ENCODE measurements around the gene CHMP1B. TPM values are rescaled to one million over a fixed set of nuclear protein-coding genes. Genes with fewer than 3 reads are reported as not detected.

CHMP1B gene
- total and polyA plus RNA-seq, 9 of the 15 experiments (the other 6 are each of a cell fraction or from before 2014, with no cell fraction given): 12.3 to 29.9 (median 19.0) TPM

GRCh38 chr18:11872479-11873136, 21.4 kb downstream of the CHMP1B start (continued):
- TF ChIP-seq YY1 (IDR thresholded peaks at IDR 0.05; ENCODE audit: borderline replicate concordance in 1 of 3, control insufficient read depth in 1 of 3, extremely low read depth in 1 of 3, insufficient read depth in 3 of 3, insufficient read length in 1 of 3, insufficient replicate concordance in 2 of 3, low read depth in 1 of 3, low read length in 2 of 3) (peak in 1 of 3 experiments; percentile 83), GABPB1 (CRISPR knock-in tag; IDR thresholded peaks at IDR 0.05) (no peak), CTCF (IDR thresholded peaks at IDR 0.05 in 2 of 3, conservative IDR thresholded peaks at IDR 0.05 in 1 of 3; ENCODE audit: insufficient read depth in 2 of 3, low read depth in 1 of 3, low read length in 3 of 3) (peak; percentile 72 to 84 (median 79)), RCOR1 (IDR thresholded peaks at IDR 0.05; ENCODE audit: borderline replicate concordance in 1 of 2, low read depth in 2 of 2, low read length in 2 of 2) (peak in 1 of 2 experiments; percentile 11; a peak in 1 of 4 replicates), REST (IDR thresholded peaks at IDR 0.05; ENCODE audit: borderline replicate concordance) (peak; percentile 88), REST (CRISPR knock-in tag; IDR thresholded peaks at IDR 0.05; ENCODE audit: low read depth) (no peak), ETV6 (IDR thresholded peaks at IDR 0.05; ENCODE audit: borderline replicate concordance in 1 of 2, low read depth in 2 of 2, low read length in 1 of 2) (no peak), ETV6 (CRISPR knock-in tag; IDR thresholded peaks at IDR 0.05; ENCODE audit: borderline replicate concordance) (no peak), NR2C2 (CRISPR knock-in tag; IDR thresholded peaks at IDR 0.05) (no peak), NR2C2 (tag; IDR thresholded peaks at IDR 0.05) (0 out of 2 replicates have a peak, but pooled peaks have one; percentile 14)
